GM12878 (cell line): ENCODE data around the gene FSIP1. TPM values are rescaled to one million over a fixed set of nuclear protein-coding genes. Genes with fewer than 3 reads are reported as not detected.

Source experiments
- ATAC-seq: fragments of 200-7000 bp; cut with Tn5 transposase; 3 replicates; pipeline ENCODE4 v1.9.1; 2020; ENCODE audit warnings: mild to moderate bottlenecking, moderate library complexity
- Bru-seq: library from RNA; stranded (reverse); fragments of 400-500 nt; gene quantifications from one replicate; lab custom pipeline; 2021; lab: Mats Ljungman, UMichigan
- BruChase-seq, 2 experiments: library from RNA; stranded (reverse); fragments of 400-500 nt; gene quantifications; one replicate each; lab custom pipeline; 2021; lab: Mats Ljungman, UMichigan
- BruUV-seq: library from RNA; stranded (reverse); fragments of 400-500 nt; replicated peaks from 2 replicates; lab custom pipeline; 2021; lab: Mats Ljungman, UMichigan
- CTCF ChIA-PET: fragments of 300-600 bp; sonication (Branson Sonifier 250); formaldehyde crosslinking; extraction: SDS; loops from one replicate; lab custom pipeline; 2021; ENCODE audit warnings: inconsistent platforms; lab: Yijun Ruan, JAX
- POLR2A ChIA-PET: fragments of 350-600 bp; formaldehyde crosslinking; extraction: SDS; loops from one replicate; lab custom pipeline; 2021; ENCODE audit warnings: inconsistent platforms; lab: Charles Lee
- RAD21 ChIA-PET: fragments of 300-600 bp; sonication (Branson Sonifier 250); formaldehyde crosslinking; loops from one replicate; lab custom pipeline; 2023; ENCODE audit warnings: antibody characterized with exemption; ENCODE audit not compliant: unreplicated experiment; lab: Charles Lee
- SMC1A ChIA-PET: fragments of 300-600 bp; sonication (Branson Sonifier 250); formaldehyde crosslinking; loops from one replicate; lab custom pipeline; 2023; ENCODE audit not compliant: unreplicated experiment, uncharacterized antibody; lab: Charles Lee
- DNase-seq: peaks from one replicate; pipeline ENCODE4 v3.0.0-alpha.2; 2011; ENCODE audit warnings: low read depth, low spot score
- FAIRE-seq: peaks from 3 replicates; lab custom pipeline; 2011; peaks lifted over from hg19 to GRCh38; lab: Jason Lieb, UNC
- H2AFZ ChIP-seq: 2 replicates; pipeline ENCODE4 v1.6.0; 2011; ENCODE audit warnings: low read depth, low read length, control low read depth; ENCODE audit not compliant: control insufficient read depth
- H3K27ac ChIP-seq: 2 replicates; pipeline ENCODE4 v1.5.1; 2011; ENCODE audit warnings: control low read depth; ENCODE audit not compliant: control insufficient read depth, insufficient read depth
- H3K27me3 ChIP-seq, 2 experiments: replicated peaks in 1 of 2; 2 replicates each; pipeline versions ENCODE4 v1.6.0 to v1.6.1; 2011; ENCODE audit warnings: low read length in 1 of 2; ENCODE audit not compliant: control insufficient read depth in 2 of 2, insufficient read depth in 2 of 2
- H3K36me3 ChIP-seq, 2 experiments: 2 replicates each; pipeline ENCODE4 v1.5.1; 2011; ENCODE audit warnings: low read length in 1 of 2; ENCODE audit not compliant: control insufficient read depth in 2 of 2, insufficient read depth in 2 of 2
- H3K4me1 ChIP-seq: 2 replicates; pipeline ENCODE4 v1.6.1; 2011; ENCODE audit warnings: mild to moderate bottlenecking, low read length, moderate library complexity, mixed read lengths; ENCODE audit not compliant: control insufficient read depth, insufficient read depth
- H3K4me2 ChIP-seq: 2 replicates; pipeline ENCODE4 v1.6.0; 2011; ENCODE audit warnings: control low read depth; ENCODE audit not compliant: control insufficient read depth, insufficient read depth
- H3K4me3 ChIP-seq: fragments of 200-600 bp; sonication (generic); 2 replicates; pipeline ENCODE4 v1.5.1; 2016
- H3K79me2 ChIP-seq: 2 replicates; pipeline ENCODE4 v1.6.0; 2011; ENCODE audit warnings: low read length; ENCODE audit not compliant: control insufficient read depth, insufficient read depth
- H3K9ac ChIP-seq: 2 replicates; pipeline ENCODE4 v1.8.0; 2011; ENCODE audit warnings: low read length, control low read depth, mixed read lengths; ENCODE audit not compliant: control insufficient read depth, insufficient read depth
- H3K9me3 ChIP-seq: replicated peaks from 3 replicates; pipeline ENCODE4 v1.5.1; 2011; ENCODE audit warnings: mild to moderate bottlenecking, low read length; ENCODE audit not compliant: control insufficient read depth, insufficient read depth
- H4K20me1 ChIP-seq: 2 replicates; pipeline ENCODE4 v1.6.0; 2011; ENCODE audit not compliant: control insufficient read depth, insufficient read depth
- DPF2 ChIP-seq: fragments of 450-650 bp; IDR thresholded peaks from 2 replicates; pipeline ENCODE4 v1.6.1; 2017; ENCODE audit warnings: mild to moderate bottlenecking
- HDAC6 ChIP-seq: fragments of 200-600 bp; sonication (generic); IDR thresholded peaks from one replicate; pipeline ENCODE4 v1.8.0; 2017; ENCODE audit warnings: antibody characterized with exemption; ENCODE audit not compliant: unreplicated experiment
- IRF4 ChIP-seq: IDR thresholded peaks from 2 replicates; pipeline ENCODE4 v1.6.1; 2011; ENCODE audit warnings: low read depth, low read length
- MEF2B ChIP-seq: fragments of 450-650 bp; IDR thresholded peaks from 2 replicates; pipeline ENCODE4 v1.6.1; 2018; ENCODE audit warnings: mild to moderate bottlenecking, moderate library complexity; ENCODE audit not compliant: partially characterized antibody, poor library complexity, severe bottlenecking
- NBN ChIP-seq: fragments of 450-650 bp; IDR thresholded peaks from 2 replicates; pipeline ENCODE4 v1.6.1; 2016
- NFYB ChIP-seq: IDR thresholded peaks from 2 replicates; pipeline ENCODE4 v1.6.1; 2011; ENCODE audit warnings: low read depth, mild to moderate bottlenecking, low read length, improper control_type of control experiment, moderate library complexity; ENCODE audit not compliant: insufficient read depth
- POU2F2 ChIP-seq: IDR thresholded peaks from 3 replicates; pipeline ENCODE4 v1.6.1; 2011; ENCODE audit warnings: low read depth, mild to moderate bottlenecking, low read length, borderline replicate concordance
- RB1 ChIP-seq: fragments of 450-650 bp; formaldehyde crosslinking; IDR thresholded peaks from 2 replicates; pipeline ENCODE4 v1.6.1; 2017; ENCODE audit warnings: mild to moderate bottlenecking, borderline replicate concordance
- REST ChIP-seq: IDR thresholded peaks from 2 replicates; pipeline ENCODE4 v1.6.1; 2012; ENCODE audit warnings: mild to moderate bottlenecking, low read depth, low read length
- SP1 ChIP-seq: IDR thresholded peaks from one replicate; pipeline ENCODE4 v1.6.1; 2011; ENCODE audit warnings: low read depth, low read length
- SREBF1 ChIP-seq: IDR thresholded peaks from 2 replicates; pipeline ENCODE4 v1.6.1; 2012; ENCODE audit warnings: mild to moderate bottlenecking, low read length
- STAT1 ChIP-seq: fragments of 450-650 bp; conservative IDR thresholded peaks from 2 replicates; pipeline ENCODE4 v1.6.1; 2014; ENCODE audit warnings: antibody characterized with exemption, mild to moderate bottlenecking
- STAT3 ChIP-seq: IDR thresholded peaks from 2 replicates; pipeline ENCODE4 v1.6.1; 2011; ENCODE audit warnings: low read depth, low read length, improper control_type of control experiment
- YY1 ChIP-seq: IDR thresholded peaks from 2 replicates; pipeline ENCODE4 v1.6.1; 2011; ENCODE audit warnings: low read depth, mild to moderate bottlenecking, low read length
- ZSCAN29 ChIP-seq: fragments of 450-650 bp; IDR thresholded peaks from 2 replicates; pipeline ENCODE4 v1.6.1; 2017; ENCODE audit warnings: mild to moderate bottlenecking, moderate library complexity
- WGBS: methylation state at CpG from one replicate; pipeline ENCODE4 v1.1.6; 2016; ENCODE audit warnings: low lambda C conversion rate; ENCODE audit not compliant: insufficient replicate concordance, insufficient coverage; ENCODE audit errors: missing lambda C conversion rate; 5-methylcytosine and 5-hydroxymethylcytosine counted together
- in situ Hi-C: fragments of 300-500 bp; cut with MboI; formaldehyde crosslinking; loops from 9 replicates; pipeline ENCODE4 v1.14.3; 2018; ENCODE audit warnings: mixed read lengths
- intact Hi-C: fragments of 100-400 bp; cut with micrococcal nuclease; formaldehyde crosslinking; loops from one replicate; pipeline ENCODE4 v1.14.2; 2022; ENCODE audit not compliant: unreplicated experiment
- long read RNA-seq, 2 experiments: library from polyadenylated mRNA; unstranded; transcript quantifications; one replicate each; pipeline ENCODE4 v2.0.0, GENCODE V29; 2019 to 2020
- polyA minus RNA-seq, 3 experiments: library from RNA; depleted of rRNA, polyadenylated mRNA; stranded (reverse); fragments of >200 nt; gene quantifications; 2 replicates each; pipeline ENCODE4 v1.2.3, GENCODE V29; 2011
- polyA plus RNA-seq, 11 experiments: library from polyadenylated mRNA; depleted of rRNA in 4 of 11; unstranded in 6 of 11; stranded (reverse) in 5 of 11; fragments of >200 nt; fragmentation: Nextera tagmentation in 4 of 11; fragmentation: Illumina TruSeq in 1 of 11; extraction: Ambion mirVana in 4 of 11; extraction: Trizol in 1 of 11; gene quantifications; 1 replicate in 1 of 11; 2 replicates in 10 of 11; pipeline versions ENCODE4 v1.2.1 to v1.2.3, GENCODE V29; 2011 to 2016; ENCODE audit warnings: inconsistent platforms in 2 of 11, missing spikeins in 2 of 11, low read depth in 1 of 11
- total RNA-seq, 4 experiments: library from RNA; depleted of rRNA in 3 of 4; stranded (reverse); fragments of >200 nt in 3 of 4; fragmentation: Illumina TruSeq in 1 of 4; extraction: Trizol in 1 of 4; gene quantifications; 2 replicates each; pipeline versions ENCODE4 v1.2.1 to v1.2.3, GENCODE V29; 2013 to 2021

FSIP1 gene
- total RNA-seq (2013; cell fraction: nucleolus; rRNA removed), result 0.67 and 0.69 TPM in 2 replicates
- 0.34 and 0.44 TPM in 2 replicates for total RNA-seq (2014; rRNA removed)
- 0.55 and 0.67 TPM in 2 replicates for total RNA-seq (2014; rRNA removed; fragmentation: Illumina TruSeq; extraction: Trizol)
- total RNA-seq (2021), result 0.36 and 0.43 TPM in 2 replicates
- not detected for polyA plus RNA-seq (2011; ENCODE audit: low read depth)
- polyA plus RNA-seq (2011; rRNA removed), result 0.19 and 0.27 TPM in 2 replicates
- polyA plus RNA-seq (2011; cell fraction: cytosol; rRNA removed), result 0.03 and 0.08 TPM in 2 replicates
- 0.09 and 0.37 TPM in 2 replicates for polyA plus RNA-seq (2011; cell fraction: nucleus; rRNA removed)
- polyA plus RNA-seq (2012), result 0.10 TPM in 1 of 2 replicates, not detected in the other
- 0.27 and 0.37 TPM in 2 replicates for polyA plus RNA-seq (2014; fragmentation: Illumina TruSeq; extraction: Trizol)
- under 1 TPM; 0.15 to 0.27 TPM for polyA plus RNA-seq (2014; fragmentation: Nextera tagmentation; extraction: Ambion mirVana)
- 0.14 and 0.15 TPM in 2 replicates for polyA plus RNA-seq (2014; rRNA removed)
- polyA plus RNA-seq (2016; fragmentation: Nextera tagmentation; extraction: Ambion mirVana), result under 1 TPM; 0.38 to 0.59 TPM
- polyA minus RNA-seq (2011; rRNA and poly(A)+ RNA removed), result 0.10 and 0.66 TPM in 2 replicates
- not detected in 2 replicates for polyA minus RNA-seq (2011; cell fraction: cytosol; rRNA and poly(A)+ RNA removed)
- 0.36 and 0.48 TPM in 2 replicates for polyA minus RNA-seq (2011; cell fraction: nucleus; rRNA and poly(A)+ RNA removed)
- percentile 31 among the genes with signal in this experiment for Bru-seq, nascent RNA
- BruChase-seq, experiment 1, labeled RNA remaining after a 6-hour chase, result percentile 28 among the genes with signal in this experiment
- percentile 30 among the genes with signal in this experiment for BruChase-seq, experiment 2, labeled RNA remaining after a 2-hour chase
- long read RNA-seq, experiment 1, partial matches to known transcripts, result 0 of 1 reads
- long read RNA-seq, experiment 1, other reads (novel, unspliced or antisense), result 0 of 1 reads
- long read RNA-seq, experiment 2, partial matches to known transcripts, result 1 of 9 reads
- long read RNA-seq, experiment 2, other reads (novel, unspliced or antisense), result 6 of 9 reads

- ChIA-PET RAD21 (interaction anchor here (0.6 to 1.8 kb wide), 10 partner anchors 14 to 316 kb away, joined by 3 to 12 read pairs (median 4); no protein-coding TSS in a partner anchor), POLR2A (interaction anchor here (1.0 to 1.8 kb wide), 4 partner anchors 8 to 257 kb away, joined by 3 to 4 read pairs (median 3); partner anchors contain the start of gene EIF2AK4), SMC1A (interaction anchor here (0.9 to 3.0 kb wide), 5 partner anchors 8 to 151 kb away, joined by 3 to 8 read pairs (median 6); partner anchors contain the start of gene EIF2AK4), CTCF (interaction anchor here (0.9 to 4.2 kb wide), 10 partner anchors 8 to 492 kb away, joined by 3 to 23 read pairs (median 3); no protein-coding TSS in a partner anchor)
- H3K79me2 ChIP-seq, result peaks cover 12% of the 10 kb centered on the region
- H2AFZ ChIP-seq, result peak within 1 kb of the TSS; percentile 98
- H3K4me1 ChIP-seq, result peaks cover 7% of the 10 kb centered on the region
- peak within 1 kb of the TSS; percentile 93 for H3K4me2 ChIP-seq
- in situ Hi-C loops, result loop anchor here (10.0 kb wide), 2 partner anchors 322 to 492 kb away; partner anchors contain the start of gene BMF
- WGBS, result 2% methylated on average over 53 of the region's 64 CpGs
- no TSS peak for BruUV-seq
- H3K9ac ChIP-seq, result peak within 1 kb of the TSS; percentile 88
- intact Hi-C loops, result no loop called here
- peak within 1 kb of the TSS; percentile 93 for H3K27ac ChIP-seq
- DNase-seq (peak; percentile 86), ATAC-seq (peak; percentile 98), FAIRE-seq (peak; percentile 96)
- H3K36me3 ChIP-seq, result no peaks in the 10 kb centered on the region; a peak in 1 of 4 replicates
- H3K4me3 ChIP-seq, result peak within 1 kb of the TSS; percentile 97
- H3K27me3 ChIP-seq, result no peaks in the 10 kb centered on the region
- no peaks in the 10 kb centered on the region for H4K20me1 ChIP-seq
- no peaks in the 10 kb centered on the region for H3K9me3 ChIP-seq
- no peak for TF ChIP-seq STAT3
- TF ChIP-seq DPF2, result peak; percentile 54; the same call in 1 of the 2 replicates
- TF ChIP-seq YY1, result peak; percentile 59; the same call in 1 of the 2 replicates
- TF ChIP-seq IRF4, result 0 out of 2 replicates have a peak, but pooled peaks have one; percentile 53
- TF ChIP-seq REST, result no peak
- peak; percentile 66 for TF ChIP-seq MEF2B
- no peak for TF ChIP-seq HDAC6
- no peak for TF ChIP-seq SREBF1
- TF ChIP-seq ZSCAN29, result no peak
- peak; percentile 73; the same call in 1 of the 2 replicates for TF ChIP-seq NFYB
- TF ChIP-seq STAT1, result peak; percentile 96; the same call in 1 of the 2 replicates
- peak; percentile 54 for TF ChIP-seq SP1
- peak; percentile 93; the same call in 1 of the 2 replicates for TF ChIP-seq RB1
- peak; percentile 78 for TF ChIP-seq NBN
- peak; percentile 68; the same call in 1 of the 3 replicates for TF ChIP-seq POU2F2
Observed at GRCh38 chr15:39782441-39783138, at the start of gene FSIP1. TSS of gene FSIP1 (minus strand) at chr15:39782841. CDS start at chr15:39776524, 6,317 bp downstream.
